Measurements from ENCODE around the gene MYO10.

- TF ChIP-seq POLR2A (IDR thresholded peaks at IDR 0.05), result no peak
- TF ChIP-seq, protein P1, sequence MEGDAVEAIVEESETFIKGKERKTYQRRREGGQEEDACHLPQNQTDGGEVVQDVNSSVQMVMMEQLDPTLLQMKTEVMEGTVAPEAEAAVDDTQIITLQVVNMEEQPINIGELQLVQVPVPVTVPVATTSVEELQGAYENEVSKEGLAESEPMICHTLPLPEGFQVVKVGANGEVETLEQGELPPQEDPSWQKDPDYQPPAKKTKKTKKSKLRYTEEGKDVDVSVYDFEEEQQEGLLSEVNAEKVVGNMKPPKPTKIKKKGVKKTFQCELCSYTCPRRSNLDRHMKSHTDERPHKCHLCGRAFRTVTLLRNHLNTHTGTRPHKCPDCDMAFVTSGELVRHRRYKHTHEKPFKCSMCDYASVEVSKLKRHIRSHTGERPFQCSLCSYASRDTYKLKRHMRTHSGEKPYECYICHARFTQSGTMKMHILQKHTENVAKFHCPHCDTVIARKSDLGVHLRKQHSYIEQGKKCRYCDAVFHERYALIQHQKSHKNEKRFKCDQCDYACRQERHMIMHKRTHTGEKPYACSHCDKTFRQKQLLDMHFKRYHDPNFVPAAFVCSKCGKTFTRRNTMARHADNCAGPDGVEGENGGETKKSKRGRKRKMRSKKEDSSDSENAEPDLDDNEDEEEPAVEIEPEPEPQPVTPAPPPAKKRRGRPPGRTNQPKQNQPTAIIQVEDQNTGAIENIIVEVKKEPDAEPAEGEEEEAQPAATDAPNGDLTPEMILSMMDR (IDR thresholded peaks at IDR 0.05), result no peak
These were observed 11.9 kb downstream of the MYO10 start for GRCh38 chr5:16924206-16924605.
